ENCODE results near the gene TMEM201.

GRCh38 chr1:9586147-9586766 lies 2.5 kb upstream of the TMEM201 start:
- TF ChIP-seq CTCF (IDR thresholded peaks at IDR 0.05), result no peak
- no peak for TF ChIP-seq ZFX (IDR thresholded peaks at IDR 0.05; ENCODE audit: borderline replicate concordance)

Data from 22Rv1 (cell line).